A204.1 (cell line): Measurements from ENCODE around the gene ODAD3.
"Not testable (repeated sequence)": the region's sequence is repeated elsewhere in the genome, so short reads cannot be mapped to it uniquely, and the experiment has no call there.

Experiments
- FAIRE-seq: peaks from 2 replicates; lab custom pipeline; 2012; peaks lifted over from hg19 to GRCh38; lab: Jason Lieb, UNC

The ODAD3 gene

GRCh38 chr19:11435057-11435832, at the start of gene ODAD3, which contains the start of gene PRKCSH:
TSS of gene ODAD3 (minus strand) at chr19:11435121. CDS start at chr19:11435016, 105 bp downstream.
TSS of gene PRKCSH (plus strand) at chr19:11435635. CDS start at chr19:11436118, 483 bp downstream.
- FAIRE-seq = peak; percentile 99

GRCh38 chr19:11483366-11484111, 48.6 kb upstream of the ODAD3 start:
- no peak for FAIRE-seq

GRCh38 chr19:11482384-11483050, 47.6 kb upstream of the ODAD3 start:
- no peak for FAIRE-seq

GRCh38 chr19:11481534-11482383, 46.8 kb upstream of the ODAD3 start:
- no peak for FAIRE-seq

- FAIRE-seq = no peak
These were observed 46.0 kb upstream of the ODAD3 start, which contains the start of gene ELAVL3 for GRCh38 chr19:11480715-11481533. TSS of gene ELAVL3 (minus strand) at chr19:11481046. CDS start at chr19:11480608, 438 bp downstream.

GRCh38 chr19:11479898-11480714, 45.2 kb upstream of the ODAD3 start:
- no peak for FAIRE-seq

GRCh38 chr19:11479090-11479897, 44.4 kb upstream of the ODAD3 start:
- no peak for FAIRE-seq

- FAIRE-seq = no peak
These were observed 43.5 kb upstream of the ODAD3 start for GRCh38 chr19:11478167-11479089.

GRCh38 chr19:11475861-11476260, 40.9 kb upstream of the ODAD3 start:
- FAIRE-seq = no peak

- FAIRE-seq = not testable (repeated sequence)
These were observed 40.4 kb upstream of the ODAD3 start for GRCh38 chr19:11475343-11475742.

- FAIRE-seq = no peak
These were observed 38.8 kb upstream of the ODAD3 start for GRCh38 chr19:11473725-11474124.

- not testable (repeated sequence) for FAIRE-seq
These were observed 33.4 kb upstream of the ODAD3 start for GRCh38 chr19:11468266-11468845.

- FAIRE-seq = no peak
These were observed 30.7 kb upstream of the ODAD3 start for GRCh38 chr19:11465600-11465999.

- FAIRE-seq = no peak
These were observed 29.7 kb upstream of the ODAD3 start for GRCh38 chr19:11464333-11465265.

GRCh38 chr19:11463391-11463790, 28.5 kb upstream of the ODAD3 start:
- no peak for FAIRE-seq

- no peak for FAIRE-seq
These were observed 26.5 kb upstream of the ODAD3 start for GRCh38 chr19:11461453-11461852.
